Keratinocyte (primary cell): ENCODE data around the gene PCP4L1. TPM values are rescaled to one million over a fixed set of nuclear protein-coding genes. Genes with fewer than 3 reads are reported as not detected.

Source experiments
- DNase-seq: peaks from one replicate; pipeline ENCODE4 v3.0.0-alpha.2; 2011; ENCODE audit warnings: low read depth, missing footprints, low spot score
- FAIRE-seq: peaks from 2 replicates; lab custom pipeline; 2011; peaks lifted over from hg19 to GRCh38; lab: Jason Lieb, UNC
- H2AFZ ChIP-seq: 2 replicates; pipeline ENCODE4 v1.6.0; 2012; ENCODE audit warnings: low read length, control low read depth, inconsistent platforms; ENCODE audit not compliant: control insufficient read depth
- H3K27ac ChIP-seq: 2 replicates; pipeline ENCODE4 v1.5.1; 2011; ENCODE audit warnings: low read length; ENCODE audit not compliant: control insufficient read depth, insufficient read depth
- H3K27me3 ChIP-seq: 3 replicates; pipeline ENCODE4 v1.6.0; 2011; ENCODE audit warnings: low read length; ENCODE audit not compliant: control insufficient read depth, insufficient read depth; ENCODE audit errors: extremely low read depth
- H3K36me3 ChIP-seq, 2 experiments: 2 replicates in 1 of 2; 3 replicates in 1 of 2; pipeline ENCODE4 v1.5.1; 2011; ENCODE audit warnings: low read length in 2 of 2, mild to moderate bottlenecking in 1 of 2; ENCODE audit not compliant: control insufficient read depth in 2 of 2, insufficient read depth in 2 of 2; ENCODE audit errors: extremely low read depth in 1 of 2
- H3K4me1 ChIP-seq: 3 replicates; pipeline ENCODE4 v1.5.1; 2011; ENCODE audit warnings: low read length; ENCODE audit not compliant: control insufficient read depth, insufficient read depth; ENCODE audit errors: extremely low read depth
- H3K4me2 ChIP-seq: 3 replicates; pipeline ENCODE4 v1.6.0; 2011; ENCODE audit warnings: low read depth, low read length; ENCODE audit not compliant: control insufficient read depth, insufficient read depth; ENCODE audit errors: extremely low read depth
- H3K4me3 ChIP-seq, 3 experiments: fragments of 200-600 bp in 1 of 3; sonication (generic) in 1 of 3; 2 replicates in 2 of 3; 3 replicates in 1 of 3; pipeline ENCODE4 v1.5.1; 2011 to 2016; ENCODE audit warnings: low read length in 3 of 3, mild to moderate bottlenecking in 3 of 3, control low read depth in 2 of 3, inconsistent platforms in 1 of 3, low read depth in 1 of 3, mixed read lengths in 1 of 3, mixed run types in 1 of 3, moderate library complexity in 1 of 3; ENCODE audit not compliant: control insufficient read depth in 2 of 3, insufficient read depth in 2 of 3; ENCODE audit errors: extremely low read depth in 1 of 3
- H3K79me2 ChIP-seq: 2 replicates; pipeline ENCODE4 v1.6.0; 2012; ENCODE audit warnings: low read length; ENCODE audit not compliant: control insufficient read depth, insufficient read depth
- H3K9ac ChIP-seq: 3 replicates; pipeline ENCODE4 v1.6.0; 2011; ENCODE audit warnings: low read length; ENCODE audit not compliant: control insufficient read depth, insufficient read depth; ENCODE audit errors: extremely low read depth
- H3K9me1 ChIP-seq: 3 replicates; pipeline ENCODE4 v1.6.0; 2011; ENCODE audit warnings: low read length; ENCODE audit not compliant: control insufficient read depth, insufficient read depth; ENCODE audit errors: extremely low read depth
- H3K9me3 ChIP-seq: 2 replicates; pipeline ENCODE4 v1.5.1; 2012; ENCODE audit warnings: low read depth, low read length; ENCODE audit not compliant: control insufficient read depth
- H4K20me1 ChIP-seq: 3 replicates; pipeline ENCODE4 v1.6.0; 2011; ENCODE audit warnings: low read length; ENCODE audit not compliant: control insufficient read depth, insufficient read depth; ENCODE audit errors: extremely low read depth
- CTCF ChIP-seq, 3 experiments: IDR thresholded peaks in 1 of 3; conservative IDR thresholded peaks in 1 of 3; optimal IDR thresholded peaks in 1 of 3; 2 replicates in 2 of 3; 3 replicates in 1 of 3; pipeline versions ENCODE3 to v1.5.1; 2011; ENCODE audit warnings: low read length in 3 of 3, mild to moderate bottlenecking in 3 of 3, moderate library complexity in 2 of 3, control low read depth in 1 of 3, inconsistent platforms in 1 of 3; ENCODE audit not compliant: insufficient read depth in 2 of 3; ENCODE audit errors: extremely low read depth in 1 of 3
- EZH2 ChIP-seq: IDR thresholded peaks from one replicate; pipeline ENCODE4 v1.6.1; 2012; ENCODE audit warnings: inconsistent platforms, mild to moderate bottlenecking, low read length, moderate library complexity
- dilution Hi-C: fragments of 300-500 bp; cut with MboI; formaldehyde crosslinking; loops from one replicate; pipeline ENCODE4 v1.7.0; 2020; ENCODE audit warnings: low sequenced_read_pairs; ENCODE audit not compliant: extremely low pct_ligation_motif_present
- polyA plus RNA-seq, 5 experiments: library from polyadenylated mRNA; depleted of rRNA in 3 of 5; stranded (reverse) in 3 of 5; stranded (forward) in 1 of 5; unstranded in 1 of 5; fragments of >200 nt; gene quantifications; 1 replicate in 1 of 5; 2 replicates in 3 of 5; 3 replicates in 1 of 5; pipeline versions ENCODE4 v1.2.1 to v1.2.3, GENCODE V29; 2011 to 2012; ENCODE audit warnings: missing spikeins in 2 of 5, low read depth in 1 of 5, low replicate concordance in 1 of 5

Gene PCP4L1
- polyA plus RNA-seq, 1 donor (not counting 4 experiments of a cell fraction or from before 2014, with no cell fraction given): 0.04 TPM

DNA sequence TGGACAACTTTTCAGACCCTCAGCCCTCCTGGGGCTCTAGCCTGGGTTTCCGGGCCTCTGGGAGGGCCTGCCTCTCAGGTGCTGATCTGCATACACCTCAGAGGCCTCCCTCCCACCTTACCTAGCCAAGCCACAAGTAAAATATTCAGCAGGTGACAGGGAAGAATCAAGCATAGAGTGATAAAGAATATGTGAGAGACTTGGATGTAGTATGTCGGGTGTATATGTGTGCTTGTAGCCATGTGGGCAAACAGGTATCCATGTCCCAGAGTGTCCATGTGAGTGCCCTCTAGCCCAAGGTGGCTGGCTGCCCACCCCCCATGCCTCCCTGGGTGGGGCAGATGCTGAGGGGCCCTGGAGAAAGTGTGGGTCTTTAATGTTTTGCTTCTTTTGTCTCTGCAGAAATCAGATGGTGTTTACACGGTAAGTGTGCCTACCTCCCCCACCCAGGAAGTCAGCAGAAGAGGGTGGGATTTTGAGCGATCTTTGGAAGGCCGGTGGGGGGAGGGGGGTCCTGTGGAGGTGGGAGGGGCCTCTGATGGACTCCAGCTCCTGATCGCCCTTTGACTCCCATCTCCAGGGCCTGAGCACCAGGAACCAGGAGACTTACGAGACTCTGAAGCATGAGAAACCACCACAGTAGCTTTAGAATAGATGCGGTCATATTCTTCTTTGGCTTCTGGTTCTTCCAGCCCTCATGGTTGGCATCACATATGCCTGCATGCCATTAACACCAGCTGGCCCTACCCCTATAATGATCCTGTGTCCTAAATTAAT, 40.1 kb upstream of the PCP4L1 start:
- TF ChIP-seq EZH2 (no peak), CTCF (optimal IDR thresholded peaks at IDR 0.05 in 1 of 3, IDR thresholded peaks at IDR 0.05 in 1 of 3, conservative IDR thresholded peaks at IDR 0.05 in 1 of 3; ENCODE audit: extremely low read depth in 1 of 3, insufficient read depth in 2 of 3, low read length in 3 of 3) (no peak)
- Histone ChIP-seq H3K27ac (no peak overlapping the region), H3K9me3 (no peaks in the 10 kb centered on the region), H3K27me3 (no peaks in the 10 kb centered on the region), H3K36me3 (peaks cover 0 to 11% of the 10 kb centered on the region in 2 experiments), H3K9me1 (no peaks in the 10 kb centered on the region), H3K4me3 (no peak overlapping the region), H3K9ac (no peak overlapping the region), H2AFZ (no peak overlapping the region), H4K20me1 (no peaks in the 10 kb centered on the region), H3K4me1 (no peaks in the 10 kb centered on the region), H3K79me2 (no peaks in the 10 kb centered on the region), H3K4me2 (no peak overlapping the region)
- FAIRE-seq (no peak), DNase-seq (no peak)
- dilution Hi-C loops: no loop called here

- no peak overlapping the region for H3K27ac ChIP-seq
- no peaks in the 10 kb centered on the region for H3K9me3 ChIP-seq
- dilution Hi-C loops: no loop called here
- no peaks in the 10 kb centered on the region for H3K27me3 ChIP-seq
- no peak for DNase-seq
- H3K4me2 ChIP-seq: no peak overlapping the region
- H3K4me3 ChIP-seq: no peak overlapping the region
- TF ChIP-seq CTCF (optimal IDR thresholded peaks at IDR 0.05 in 1 of 3, IDR thresholded peaks at IDR 0.05 in 1 of 3, conservative IDR thresholded peaks at IDR 0.05 in 1 of 3; ENCODE audit: extremely low read depth in 1 of 3, insufficient read depth in 2 of 3, low read length in 3 of 3) (no peak), EZH2 (no peak)
- H3K36me3 ChIP-seq: peaks cover 0 to 4% of the 10 kb centered on the region in 2 experiments
- no peaks in the 10 kb centered on the region for H3K4me1 ChIP-seq
- H2AFZ ChIP-seq: no peak overlapping the region
- no peaks in the 10 kb centered on the region for H4K20me1 ChIP-seq
- no peaks in the 10 kb centered on the region for H3K9me1 ChIP-seq
- no peak for FAIRE-seq
- no peak overlapping the region for H3K9ac ChIP-seq
- H3K79me2 ChIP-seq: no peaks in the 10 kb centered on the region
Observed at GRCh38 chr1:161219078-161219892, 39.3 kb upstream of the PCP4L1 start.
